ENCODE results near the gene CHCHD6. TPM values are rescaled to one million over a fixed set of nuclear protein-coding genes. Genes with fewer than 3 reads are reported as not detected.

Gene CHCHD6
- total RNA-seq, 1 donor from 2014 or later = 38.2 TPM

GRCh38 chr3:126665959-126666657 lies 37.9 kb upstream of the CHCHD6 start:
- no peak overlapping the region for H3K4me3 ChIP-seq (ENCODE audit: low read depth, low read length)
- no peak for TF ChIP-seq CTCF (conservative IDR thresholded peaks at IDR 0.05; ENCODE audit: low read depth, low read length)
- DNase-seq (ENCODE audit: low read depth) = no peak

GRCh38 chr3:126666658-126667528 lies 37.1 kb upstream of the CHCHD6 start:
- no peak overlapping the region for H3K4me3 ChIP-seq (ENCODE audit: low read depth, low read length)
- no peak for DNase-seq (ENCODE audit: low read depth)
- TF ChIP-seq CTCF (conservative IDR thresholded peaks at IDR 0.05; ENCODE audit: low read depth, low read length) = no peak

DNA sequence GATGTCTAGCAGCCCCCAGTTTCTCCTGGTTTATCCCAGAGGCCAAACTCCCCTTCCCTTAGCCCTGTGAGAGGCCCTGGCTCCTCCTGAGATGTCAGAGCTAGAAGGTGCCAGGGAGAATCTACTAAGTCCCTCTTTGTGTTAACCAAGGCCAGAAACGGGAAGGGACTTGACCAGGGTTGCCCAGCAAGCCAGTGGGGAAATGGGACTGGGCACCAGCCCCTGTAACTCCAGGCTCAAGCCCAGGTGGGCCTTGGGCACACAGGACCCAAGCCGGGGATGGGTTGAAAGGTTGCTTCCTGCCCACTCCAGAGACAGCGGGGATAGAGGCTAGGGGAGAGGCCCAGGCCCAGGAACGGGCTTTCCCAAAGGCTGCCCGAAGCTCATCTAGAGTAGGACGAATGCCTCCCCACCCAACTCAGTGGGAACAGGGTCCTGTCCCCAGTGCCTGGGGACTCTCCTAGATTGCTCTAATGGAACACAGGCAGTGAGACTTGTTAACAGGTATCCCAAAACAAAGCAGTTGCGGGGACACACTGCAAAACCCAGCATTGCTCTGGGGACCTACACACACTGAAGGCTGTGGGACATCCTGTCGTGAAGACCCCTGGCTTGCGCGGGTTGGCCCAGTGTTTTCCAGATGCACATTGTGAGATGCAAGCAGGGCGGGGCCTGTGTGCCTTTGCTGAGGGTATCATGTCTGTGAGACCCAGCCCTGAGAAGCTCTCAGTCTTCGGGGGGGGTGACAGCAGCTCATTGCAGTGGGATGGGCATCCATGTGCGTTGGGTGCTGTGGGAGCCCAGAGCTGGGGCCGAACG lies 36.2 kb upstream of the CHCHD6 start:
- TF ChIP-seq CTCF (conservative IDR thresholded peaks at IDR 0.05; ENCODE audit: low read depth, low read length) = no peak
- no peak for DNase-seq (ENCODE audit: low read depth)

DNA sequence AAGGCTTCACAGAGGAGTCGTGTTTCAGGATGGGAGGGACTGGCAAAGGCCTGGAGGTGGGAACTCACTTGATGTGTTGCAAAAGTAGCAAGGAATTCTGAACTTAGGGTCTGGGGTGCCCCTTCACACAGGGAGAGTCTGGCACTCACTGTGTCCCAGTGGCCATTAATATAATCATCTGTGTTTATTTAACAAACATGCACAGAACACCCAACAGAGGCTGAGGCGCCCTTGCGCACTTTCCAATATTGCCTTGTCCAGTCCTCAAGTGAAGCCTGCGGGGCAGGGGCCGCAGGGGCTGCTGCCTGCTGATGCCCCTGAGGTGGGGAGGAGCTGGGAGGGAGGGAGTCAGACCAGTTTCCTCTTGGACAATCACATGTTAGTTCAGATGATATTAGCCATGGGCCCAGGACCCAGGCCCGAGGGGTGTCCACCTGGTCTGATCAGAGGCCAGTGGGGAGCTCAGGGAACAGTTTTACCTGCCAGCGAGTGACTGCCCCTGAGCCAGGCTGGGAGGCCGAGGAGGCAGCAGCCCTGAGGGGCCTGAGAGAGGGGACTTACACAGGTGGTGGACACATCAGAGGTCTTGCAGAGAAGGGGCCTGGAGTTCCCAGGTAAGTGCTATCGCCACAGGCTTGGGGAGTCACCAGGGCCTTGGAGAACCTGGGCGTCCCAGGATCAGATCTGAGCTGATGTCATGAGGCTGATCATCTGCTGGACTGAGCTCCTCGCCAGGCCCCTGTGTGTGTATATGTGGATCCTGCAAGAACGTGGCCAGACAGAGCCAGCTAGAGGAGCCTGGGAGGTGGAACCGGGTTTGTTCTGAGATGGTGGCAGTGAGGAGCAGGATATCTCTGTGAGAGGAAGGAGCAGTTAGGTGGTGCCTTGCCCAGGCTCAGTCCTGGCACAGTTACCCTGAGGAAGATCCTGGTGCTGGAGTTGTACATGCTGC lies 35.3 kb upstream of the CHCHD6 start:
- no peak overlapping the region for H3K4me3 ChIP-seq (ENCODE audit: low read depth, low read length)
- no peak for TF ChIP-seq CTCF (conservative IDR thresholded peaks at IDR 0.05; ENCODE audit: low read depth, low read length)
- no peak for DNase-seq (ENCODE audit: low read depth)

More for the DNA sequence above, 36.2 kb upstream of the CHCHD6 start:
- no peak overlapping the region for H3K4me3 ChIP-seq (ENCODE audit: low read depth, low read length)

GRCh38 chr3:126671521-126671920 lies 32.5 kb upstream of the CHCHD6 start:
- no peak overlapping the region for H3K4me3 ChIP-seq (ENCODE audit: low read depth, low read length)
- TF ChIP-seq CTCF (conservative IDR thresholded peaks at IDR 0.05; ENCODE audit: low read depth, low read length) = no peak
- DNase-seq (ENCODE audit: low read depth) = no peak

DNA sequence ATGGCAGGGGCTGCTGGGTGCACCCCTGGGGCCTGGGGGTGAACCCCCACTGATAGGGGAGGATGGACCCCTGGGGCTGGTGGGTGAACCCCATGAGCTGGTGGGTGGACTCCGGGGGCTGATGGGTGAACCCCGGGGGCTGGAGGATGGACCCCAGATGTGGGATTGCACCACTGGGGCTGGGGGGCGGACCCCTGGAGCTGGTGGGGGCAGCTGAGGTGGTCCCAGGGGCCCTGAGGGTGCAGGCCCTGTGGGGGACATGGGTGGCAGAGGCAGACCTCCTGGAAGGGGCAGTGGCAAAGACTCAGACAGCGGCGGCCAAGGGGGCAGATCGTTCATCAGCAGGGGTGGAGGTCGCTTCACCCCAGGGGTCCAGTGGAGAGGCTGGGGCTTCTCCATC lies 31.7 kb upstream of the CHCHD6 start:
- no peak overlapping the region for H3K4me3 ChIP-seq (ENCODE audit: low read depth, low read length)
- DNase-seq (ENCODE audit: low read depth) = no peak
- no peak for TF ChIP-seq CTCF (conservative IDR thresholded peaks at IDR 0.05; ENCODE audit: low read depth, low read length)
